ENCODE data around the gene CIB4.
A peak's percentile ranks its signal among the peaks of the same experiment; 100 is the strongest.

Gene CIB4

GRCh38 chr2:26540961-26541360 is 100.2 kb downstream of the CIB4 start:
- peak; percentile 2 for DNase-seq

GRCh38 chr2:26540306-26540705 is 100.9 kb downstream of the CIB4 start:
- DNase-seq: no peak

- DNase-seq: no peak
These were observed 103.2 kb downstream of the CIB4 start for GRCh38 chr2:26537826-26538475.

GRCh38 chr2:26537069-26537825 is 103.9 kb downstream of the CIB4 start:
- no peak for DNase-seq

GRCh38 chr2:26536371-26537068 is 104.6 kb downstream of the CIB4 start:
- DNase-seq: no peak

- DNase-seq: no peak
These were observed 105.4 kb downstream of the CIB4 start for GRCh38 chr2:26535663-26536275.

- no peak for DNase-seq
These were observed 106.1 kb downstream of the CIB4 start for GRCh38 chr2:26534865-26535662.

GRCh38 chr2:26534098-26534864 is 106.9 kb downstream of the CIB4 start:
- DNase-seq: no peak

- DNase-seq: no peak
These were observed 107.5 kb downstream of the CIB4 start for GRCh38 chr2:26533661-26534060.

- DNase-seq: no peak
These were observed 108.6 kb downstream of the CIB4 start for GRCh38 chr2:26532301-26533250.

Measured in NCI-H1105 (cell line).